ENCODE data around the gene PAIP2B.

GRCh38 chr2:71223767-71224333 is 3.1 kb downstream of the PAIP2B start:
- TF ChIP-seq CEBPB (IDR thresholded peaks at IDR 0.05) (no peak), YY1 (IDR thresholded peaks at IDR 0.05; ENCODE audit: low read depth) (no peak)

Measured in Ishikawa (cell line).